GM21825 (cell line): ENCODE results near the gene C2orf81.
"Not testable (repeated sequence)": the region's sequence is repeated elsewhere in the genome, so short reads cannot be mapped to it uniquely, and the experiment has no call there.

Experiments
- ATAC-seq: cut with Tn5 transposase; IDR thresholded peaks from one replicate; pipeline ENCODE4 v1.9.1; 2021; ENCODE audit warnings: mild to moderate bottlenecking, moderate library complexity; ENCODE audit not compliant: unreplicated experiment

C2orf81 gene

DNA sequence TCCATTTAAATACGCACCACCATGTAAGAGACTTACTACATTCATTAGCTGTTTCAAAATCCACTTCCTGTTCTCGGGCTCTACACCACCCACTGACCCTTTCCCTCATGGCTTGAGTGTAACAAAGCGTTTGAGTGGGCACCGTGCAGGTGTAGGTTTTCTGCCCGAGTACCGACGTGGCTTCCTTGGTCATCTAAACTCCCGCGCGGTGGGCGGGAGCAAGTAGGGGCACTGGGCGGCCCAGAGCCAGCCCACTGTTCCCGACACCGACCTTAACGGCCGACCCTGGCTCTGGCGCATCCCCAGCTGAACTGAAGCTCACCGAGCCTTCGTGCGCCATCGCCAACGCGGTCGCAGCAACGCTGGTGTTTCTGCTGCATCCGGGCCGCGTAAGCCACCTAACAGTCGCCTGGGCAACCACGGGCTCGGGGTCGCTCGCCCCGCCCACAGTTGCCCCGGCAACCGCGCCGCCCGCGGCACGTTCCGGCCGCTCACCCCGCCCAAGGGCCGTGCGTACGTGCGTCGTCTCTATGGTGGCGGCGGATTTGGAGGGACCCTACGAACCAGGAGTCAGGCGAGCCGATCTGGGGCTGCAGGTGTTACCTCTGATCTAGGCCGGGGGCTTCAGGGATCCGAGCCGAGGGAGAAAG, at the start of gene C2orf81, which contains the start of gene WDR54:
C2orf81 (minus strand) TSS at position 399 of the 650 bp plus-strand sequence; CDS start at position 340, 59 bp downstream.
WDR54 (plus strand) TSS at position 510 of the 650 bp plus-strand sequence. CDS start 424 bp downstream, outside the sequence.
- ATAC-seq: peak; percentile 91

DNA sequence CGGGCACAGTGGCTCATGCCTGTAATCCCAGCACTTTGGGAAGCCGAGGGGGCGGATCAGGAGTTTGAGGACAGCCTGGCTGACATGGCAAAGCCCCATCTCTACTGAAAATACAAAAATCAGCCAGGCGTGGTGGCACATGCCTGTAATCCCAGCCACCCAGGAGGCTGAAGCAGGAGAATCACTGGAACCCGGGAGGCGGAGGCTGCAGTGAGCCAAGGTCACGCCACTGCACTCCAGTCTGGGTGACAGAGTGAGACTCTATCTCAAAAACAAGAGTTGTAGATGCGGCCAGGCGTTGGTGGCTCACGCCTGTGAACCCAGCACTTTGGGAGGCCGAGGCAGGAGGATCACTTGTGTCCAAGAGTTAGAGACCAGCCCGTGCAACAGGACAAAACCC, 49.3 kb upstream of the C2orf81 start:
- not testable (repeated sequence) for ATAC-seq

GRCh38 chr2:74464406-74464805, 43.0 kb upstream of the C2orf81 start:
- ATAC-seq: no peak

DNA sequence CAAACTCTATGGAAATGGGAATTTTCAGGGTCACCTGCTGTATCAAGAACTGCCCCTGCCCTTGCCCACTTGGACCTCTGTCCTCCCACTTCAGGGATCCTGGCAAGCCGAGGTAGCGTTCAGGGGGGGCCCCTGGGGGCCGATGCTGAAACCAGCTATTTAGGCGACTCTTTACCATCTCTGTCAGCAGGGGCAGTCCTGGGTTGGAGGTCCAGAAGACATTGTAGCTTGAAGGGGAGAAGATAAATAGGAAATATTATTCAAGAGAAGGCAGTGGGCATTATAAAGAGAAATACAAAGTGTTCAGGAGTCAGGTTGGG, 41.3 kb upstream of the C2orf81 start:
- ATAC-seq: no peak

DNA sequence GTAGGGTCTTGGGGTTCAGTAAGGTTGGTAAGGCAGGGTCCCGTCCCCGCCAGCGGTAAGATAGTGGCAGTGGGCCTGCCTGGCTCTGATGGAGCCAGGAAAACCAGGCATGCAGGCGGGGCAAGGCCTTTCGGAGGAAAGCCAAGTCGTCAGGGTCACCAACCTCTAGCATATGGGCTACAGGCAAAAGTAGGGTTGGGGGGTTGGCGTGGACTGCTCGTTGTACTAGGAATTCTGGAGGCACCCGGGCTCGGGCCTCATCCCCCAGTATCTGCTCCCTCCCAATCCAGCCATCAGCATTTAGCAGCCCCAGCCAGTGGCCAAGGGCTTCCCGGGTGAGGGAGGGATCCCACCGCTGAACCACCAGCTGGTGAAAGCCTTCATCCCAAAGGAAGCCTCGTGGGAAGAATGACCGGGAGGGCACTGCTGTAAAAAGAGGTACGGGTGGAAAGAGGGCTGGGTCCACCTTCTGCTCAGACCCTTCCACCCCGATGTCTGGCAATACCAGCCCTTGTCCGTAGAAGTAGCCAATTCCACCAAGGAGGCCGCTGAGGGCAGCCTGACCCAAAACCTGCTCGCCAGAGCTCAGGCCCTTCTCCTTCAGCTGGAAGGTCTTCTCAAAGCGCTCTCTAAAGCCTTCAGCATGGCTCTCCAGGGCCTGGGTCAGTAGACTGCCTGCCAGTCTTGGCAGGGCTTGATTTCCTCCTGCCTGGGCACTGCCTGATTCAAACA, 40.8 kb upstream of the C2orf81 start:
- ATAC-seq: no peak

DNA sequence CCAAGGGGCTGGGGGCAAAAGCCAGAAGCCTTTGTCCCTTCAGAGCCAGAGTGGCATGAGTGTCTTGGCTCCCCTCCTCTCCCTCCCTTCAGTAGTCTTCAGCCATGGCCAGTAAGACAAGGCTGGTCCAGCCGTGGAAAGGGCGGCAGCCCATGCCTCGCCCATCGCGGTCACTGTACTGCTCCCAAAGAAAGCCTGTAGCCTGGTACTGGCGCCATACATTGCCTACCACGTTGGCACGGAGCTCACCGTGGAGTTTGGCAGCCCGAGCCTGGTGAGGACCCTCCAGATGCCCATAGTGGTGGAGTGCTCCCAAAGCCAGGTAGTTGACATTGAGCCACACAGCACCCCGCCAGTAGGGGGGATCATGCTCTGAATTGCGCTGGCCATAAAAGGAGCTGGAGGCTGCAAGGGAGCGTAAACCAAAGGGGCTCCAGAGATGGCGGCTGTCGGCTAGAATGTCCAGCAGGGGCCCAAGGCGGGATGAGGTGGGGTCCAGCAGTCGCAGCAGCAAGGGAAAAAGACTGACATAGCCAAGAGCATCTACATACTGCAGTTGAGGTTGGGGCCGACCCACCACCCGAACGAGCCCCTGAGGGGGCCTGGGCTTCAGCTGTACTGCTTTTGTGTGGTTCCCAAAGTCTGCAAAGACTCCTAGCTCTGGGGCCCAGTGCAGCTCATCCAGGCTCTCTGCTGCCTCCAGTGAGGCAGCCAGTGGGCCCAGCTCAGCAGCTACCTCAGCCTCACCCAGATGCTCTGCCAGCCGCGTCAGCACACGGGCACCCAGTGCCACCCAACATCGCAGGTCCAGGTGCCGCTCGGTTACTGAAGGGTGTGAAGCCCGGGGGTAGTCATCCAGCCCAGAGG, 40.0 kb upstream of the C2orf81 start:
- ATAC-seq: no peak

GRCh38 chr2:74460187-74460586, 38.8 kb upstream of the C2orf81 start:
- ATAC-seq: not testable (repeated sequence)

GRCh38 chr2:74459503-74460118, 38.2 kb upstream of the C2orf81 start:
- not testable (repeated sequence) for ATAC-seq

DNA sequence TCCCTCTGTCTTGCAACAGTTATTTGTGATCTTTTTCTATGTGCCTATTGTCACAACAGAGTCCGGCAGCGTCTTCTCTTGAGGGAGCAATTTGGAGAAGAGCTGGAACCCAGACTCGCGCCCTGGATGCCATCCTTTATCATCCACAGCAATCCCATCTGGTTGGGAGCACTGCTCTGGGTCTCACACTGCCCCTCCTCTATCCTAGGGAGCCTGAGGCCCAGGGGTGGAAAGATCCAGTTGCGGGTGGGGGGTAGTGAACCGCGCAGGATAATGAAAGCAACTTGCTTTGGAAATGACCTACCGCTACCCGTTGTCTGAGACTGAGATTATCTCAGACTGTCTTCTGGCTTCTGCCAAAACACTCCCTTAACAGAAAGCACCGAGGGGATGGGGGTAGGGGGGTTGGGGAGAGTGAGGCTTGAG, 37.5 kb upstream of the C2orf81 start:
- ATAC-seq: no peak

DNA sequence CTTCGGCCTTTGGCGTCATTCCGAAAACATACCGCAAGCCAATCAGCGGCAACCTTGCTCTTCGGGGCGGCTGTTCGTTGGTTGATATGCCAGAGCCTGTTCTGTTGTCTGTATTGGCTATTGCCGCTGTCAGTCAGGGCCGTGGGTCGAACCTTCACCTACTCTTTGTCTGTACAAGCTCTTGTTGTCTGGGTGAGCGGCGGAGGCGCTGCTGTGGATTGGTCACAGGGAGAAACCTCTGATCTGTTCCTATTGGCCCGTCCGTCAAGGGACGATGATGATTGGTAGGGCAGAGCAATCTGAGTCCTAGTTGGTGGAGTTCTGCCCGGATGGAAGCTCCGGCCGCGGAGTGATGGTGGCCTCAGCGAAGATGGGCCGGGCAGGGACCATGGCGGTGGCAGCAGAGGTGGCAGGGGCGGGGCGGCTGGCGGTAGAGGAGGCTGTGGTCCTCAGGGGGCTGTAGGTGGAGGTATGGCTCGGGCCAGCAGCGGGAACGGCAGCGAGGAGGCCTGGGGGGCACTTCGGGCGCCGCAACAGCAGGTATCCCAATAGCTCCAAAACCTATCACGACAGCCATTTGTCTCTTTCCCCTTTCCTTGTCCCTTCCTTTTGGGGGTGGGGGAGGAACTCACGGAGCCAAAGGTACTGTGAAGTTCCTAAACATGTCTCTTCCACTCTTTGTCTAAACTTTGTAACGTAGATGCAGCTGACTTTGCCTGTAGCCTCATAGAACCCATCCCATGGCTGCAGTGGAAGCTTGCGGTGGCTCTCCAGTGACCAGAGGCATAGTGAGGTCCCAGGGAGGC, 36.9 kb upstream of the C2orf81 start, which contains the start of gene WBP1:
WBP1 (plus strand) TSS at position 307 of the 806 bp plus-strand sequence; CDS start at position 472, 165 bp downstream.
- ATAC-seq: peak; percentile 79

DNA sequence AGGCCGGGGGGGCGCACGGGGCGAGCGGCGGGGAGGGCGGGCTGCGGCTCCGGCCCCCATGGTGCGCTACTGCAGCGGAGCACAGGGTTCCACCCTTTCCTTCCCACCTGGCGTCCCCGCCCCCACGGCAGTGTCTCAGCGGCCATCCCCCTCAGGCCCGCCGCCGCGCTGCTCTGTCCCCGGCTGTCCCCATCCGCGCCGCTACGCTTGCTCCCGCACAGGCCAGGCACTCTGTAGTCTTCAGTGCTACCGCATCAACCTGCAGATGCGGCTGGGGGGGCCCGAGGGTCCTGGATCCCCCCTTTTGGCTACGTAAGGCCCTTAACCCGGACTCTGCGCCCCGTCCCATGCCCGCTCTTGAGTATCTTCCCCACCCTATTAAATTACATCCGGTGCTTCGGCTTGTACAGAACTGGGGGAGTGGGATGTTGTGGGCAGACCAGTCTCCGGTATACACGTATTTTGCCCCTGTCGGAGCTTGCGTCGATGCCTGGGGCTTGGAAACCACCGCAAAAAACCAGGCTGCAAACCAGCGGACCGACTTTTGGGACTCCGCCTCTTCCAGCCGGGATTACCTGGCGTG, 36.2 kb upstream of the C2orf81 start:
- ATAC-seq: peak; percentile 33

DNA sequence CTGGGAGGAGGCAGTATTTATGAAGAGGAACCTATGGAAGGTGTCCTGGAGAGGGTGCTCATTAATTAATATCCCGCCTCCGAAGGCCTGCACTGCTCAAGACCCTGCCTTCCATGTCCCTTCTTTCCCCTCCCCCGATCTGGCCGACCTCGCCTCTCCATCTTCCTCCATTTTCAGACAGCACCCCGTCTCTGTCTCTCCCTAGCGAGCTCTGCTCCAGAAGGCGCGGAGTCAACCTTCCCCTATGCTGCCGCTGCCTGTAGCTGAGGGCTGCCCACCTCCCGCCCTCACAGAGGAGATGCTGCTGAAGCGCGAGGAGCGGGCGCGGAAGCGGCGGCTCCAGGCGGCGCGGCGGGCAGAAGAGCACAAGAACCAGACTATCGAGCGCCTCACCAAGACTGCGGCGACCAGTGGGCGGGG, 35.7 kb upstream of the C2orf81 start:
- ATAC-seq: no peak

DNA sequence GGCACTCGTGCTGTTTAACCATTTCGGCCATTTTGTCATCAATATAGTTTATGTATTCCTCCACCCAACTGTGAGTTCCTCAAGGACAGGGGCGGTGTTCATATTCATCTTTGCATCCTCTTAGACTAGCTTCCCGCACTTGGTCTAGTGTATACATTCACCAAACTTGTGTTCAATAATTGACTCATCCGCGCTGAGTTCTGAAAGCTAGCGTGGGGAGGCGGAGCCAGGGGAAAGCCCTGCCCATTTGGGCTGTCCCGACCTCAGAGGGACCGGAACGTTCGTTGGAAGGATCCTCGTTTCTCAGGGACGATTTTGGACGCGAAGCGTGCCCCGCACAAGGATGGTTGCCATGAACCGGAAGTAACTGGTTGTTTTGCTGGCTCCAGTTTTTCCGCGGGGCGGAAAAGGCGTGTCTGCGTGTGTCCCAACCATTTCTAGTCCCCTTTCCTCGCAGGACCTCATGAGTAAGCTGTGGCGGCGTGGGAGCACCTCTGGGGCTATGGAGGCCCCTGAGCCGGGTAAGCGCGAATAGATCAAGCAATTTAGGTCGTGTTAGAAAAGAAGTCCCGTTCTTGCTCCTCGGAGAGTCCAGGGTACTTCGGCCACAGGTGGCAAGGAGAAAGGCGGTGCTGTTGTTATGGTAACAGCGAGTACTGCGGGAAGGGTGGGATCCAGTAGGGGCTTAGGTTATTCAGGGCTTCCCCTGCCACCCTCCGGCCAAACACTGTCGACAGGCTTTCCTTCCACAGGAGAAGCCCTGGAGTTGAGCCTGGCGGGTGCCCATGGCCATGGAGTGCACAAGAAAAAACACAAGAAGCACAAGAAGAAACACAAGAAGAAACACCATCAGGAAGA, 33.5 kb upstream of the C2orf81 start, which contains the start of gene INO80B:
INO80B (plus strand) TSS at position 434 of the 858 bp plus-strand sequence; CDS start at position 464, 30 bp downstream.
- ATAC-seq: peak; percentile 41

DNA sequence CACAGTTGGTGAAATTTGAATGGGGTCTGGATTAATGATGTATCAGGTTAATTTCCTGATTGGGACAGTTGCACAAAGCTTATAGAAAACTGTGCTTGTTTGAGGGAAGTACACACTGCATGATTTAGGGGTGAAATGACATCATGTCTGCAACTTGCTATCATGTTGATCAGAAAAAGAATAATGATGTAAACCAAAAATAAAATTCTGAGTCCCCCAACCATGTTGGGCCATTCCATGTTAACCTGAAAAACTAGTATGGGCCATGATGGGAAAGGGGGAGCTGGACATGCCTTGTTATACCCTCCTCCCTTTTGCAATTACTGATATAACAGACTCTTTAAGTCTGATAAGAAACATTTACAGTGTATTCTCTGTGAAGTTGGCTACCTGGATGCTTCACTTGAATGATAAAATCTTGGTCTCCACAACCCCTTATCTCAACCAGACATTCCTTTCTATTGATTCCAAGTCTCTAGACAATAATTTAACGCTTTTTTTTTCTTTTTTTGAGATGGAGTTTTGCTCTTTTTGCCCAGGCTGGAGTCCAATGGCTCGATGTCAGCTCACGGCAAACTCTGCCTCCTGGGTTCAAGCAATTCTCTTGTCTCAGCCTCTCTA, 29.3 kb upstream of the C2orf81 start:
- no peak for ATAC-seq

GRCh38 chr2:74448771-74449170, 27.4 kb upstream of the C2orf81 start:
- no peak for ATAC-seq

DNA sequence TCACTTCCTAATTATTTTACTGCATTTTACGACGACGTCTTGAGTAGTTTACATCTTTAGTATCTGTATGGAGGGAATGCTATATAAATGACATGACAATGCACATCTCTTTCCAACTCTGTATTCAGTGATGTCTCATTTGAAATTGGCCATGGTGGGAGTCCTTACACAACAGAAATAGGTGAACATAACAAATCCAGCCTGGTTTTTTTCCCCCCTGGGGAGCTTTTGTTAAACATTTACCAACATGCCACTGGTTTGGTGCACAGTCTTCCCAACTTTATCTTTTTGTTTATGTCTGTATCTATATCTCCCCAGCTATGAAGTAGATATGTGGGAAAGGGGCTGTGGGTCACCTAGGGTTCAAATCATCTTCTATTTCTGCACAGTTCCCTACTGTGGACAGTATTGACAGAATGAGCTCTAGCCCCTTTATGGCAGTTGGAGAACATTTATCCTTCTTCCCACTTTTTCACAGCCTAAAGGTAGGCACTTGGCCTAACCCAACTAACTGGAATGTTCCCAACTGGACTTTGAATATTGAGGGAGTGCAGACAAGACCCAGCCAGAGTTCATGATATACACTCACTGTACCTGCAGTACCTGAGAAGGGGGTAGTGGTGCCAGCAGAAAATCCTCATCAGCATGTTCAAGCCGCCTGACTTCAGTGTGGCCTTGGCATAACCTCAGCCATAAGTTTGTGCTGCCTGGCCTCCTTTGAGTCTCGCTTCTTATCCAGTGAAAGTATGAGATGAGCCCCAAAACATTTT, 26.0 kb upstream of the C2orf81 start:
- ATAC-seq: no peak
